ENCODE results near the gene AHRR. TPM values are rescaled to one million over a fixed set of nuclear protein-coding genes. Genes with fewer than 3 reads are reported as not detected.

AHRR gene
- total and polyA plus RNA-seq, 10 of the 15 experiments (the other 5 are each of a cell fraction or from before 2014, with no cell fraction given): 0.90 to 35.2 (median 19.2) TPM

- SMC1A ChIA-PET (ENCODE audit: uncharacterized antibody, unreplicated experiment): interaction anchor here (0.8 to 1.9 kb wide), 5 partner anchors 15 to 147 kb away, joined by 3 to 9 read pairs (median 3); no protein-coding TSS in a partner anchor
- RAD21 ChIA-PET (ENCODE audit: unreplicated experiment): interaction anchor here (0.9 to 1.2 kb wide), 2 partner anchors 10 to 102 kb away, joined by 4 read pairs; no protein-coding TSS in a partner anchor
- H2AFZ ChIP-seq (ENCODE audit: control insufficient read depth, low read depth, low read length): no peak overlapping the region
- H4K20me1 ChIP-seq (ENCODE audit: control insufficient read depth, insufficient read depth): no peaks in the 10 kb centered on the region
- H3K36me3 ChIP-seq (ENCODE audit: control insufficient read depth in 2 of 2, insufficient read depth in 2 of 2, low read length in 1 of 2): peaks cover 0 to 2% of the 10 kb centered on the region in 2 experiments; a peak in 1 of 4 replicates
- no peak for DNase-seq (ENCODE audit: low read depth, low spot score)
- peaks cover 2% of the 10 kb centered on the region; the same call in 1 of the 3 replicates for H3K9me3 ChIP-seq (replicated peaks; ENCODE audit: control insufficient read depth, insufficient read depth, low read length)
- peaks cover 80% of the 10 kb centered on the region for H3K79me2 ChIP-seq (ENCODE audit: control insufficient read depth, insufficient read depth, low read length)
- in situ Hi-C loops (cut with MboI) (no loop called here), intact Hi-C loops (cut with micrococcal nuclease; ENCODE audit: unreplicated experiment) (loop anchor here (2.0 kb wide), 1 partner anchor 50 kb away; no protein-coding TSS in a partner anchor)
- H3K27ac ChIP-seq (ENCODE audit: control insufficient read depth, insufficient read depth): peak overlapping the region; percentile 81
- CTCF ChIA-PET: interaction anchor here (1.0 to 1.4 kb wide), 3 partner anchors 10 to 108 kb away, joined by 3 to 7 read pairs (median 5); no protein-coding TSS in a partner anchor
- peak overlapping the region; percentile 85 for H3K9ac ChIP-seq (ENCODE audit: control insufficient read depth, insufficient read depth, low read length)
- peak overlapping the region; percentile 96 for H3K4me3 ChIP-seq
- peaks cover 14% of the 10 kb centered on the region for H3K4me1 ChIP-seq (ENCODE audit: control insufficient read depth, insufficient read depth, low read length)
- H3K4me2 ChIP-seq (ENCODE audit: control insufficient read depth, insufficient read depth): peak overlapping the region; percentile 73
- no peak for FAIRE-seq
- BruUV-seq (replicated peaks): TSS peak; percentile 77
- H3K27me3 ChIP-seq (replicated peaks in 1 of 2; ENCODE audit: control insufficient read depth in 2 of 2, insufficient read depth in 2 of 2, low read length in 1 of 2): no peaks in the 10 kb centered on the region
- 88% methylated on average over 30 of the region's 30 CpGs for WGBS (ENCODE audit: insufficient coverage, insufficient replicate concordance, low lambda C conversion rate, missing lambda C conversion rate)
- peak; percentile 12 for ATAC-seq
- POLR2A ChIA-PET: interaction anchor here (0.9 to 1.4 kb wide), 3 partner anchors 16 to 83 kb away, joined by 3 to 6 read pairs (median 3); no protein-coding TSS in a partner anchor
- TF ChIP-seq NRF1 (conservative IDR thresholded peaks at IDR 0.05; ENCODE audit: low read depth, low read length) (no peak), BCL3 (IDR thresholded peaks at IDR 0.05; ENCODE audit: borderline replicate concordance, insufficient read depth, low read depth, low read length, poor library complexity, severe bottlenecking) (no peak), IKZF1 (conservative IDR thresholded peaks at IDR 0.05) (peak; percentile 55), POLR2A (IDR thresholded peaks at IDR 0.05; ENCODE audit: low read depth, low read length) (peak; percentile 6; the same call in 1 of the 2 replicates), ZNF622 (IDR thresholded peaks at IDR 0.05) (no peak), NBN (IDR thresholded peaks at IDR 0.05) (0 out of 2 replicates have a peak, but pooled peaks have one; percentile 23), ZNF207 (IDR thresholded peaks at IDR 0.05; ENCODE audit: borderline replicate concordance) (no peak), ZNF217 (IDR thresholded peaks at IDR 0.05) (no peak), PKNOX1 (IDR thresholded peaks at IDR 0.05) (no peak), ZNF274 (IDR thresholded peaks at IDR 0.05; ENCODE audit: insufficient read depth, insufficient read length) (no peak), TARDBP (IDR thresholded peaks at IDR 0.05; ENCODE audit: borderline replicate concordance) (no peak), CBX5 (IDR thresholded peaks at IDR 0.05; ENCODE audit: low read depth) (no peak), IRF4 (IDR thresholded peaks at IDR 0.05; ENCODE audit: low read depth, low read length) (no peak), SIN3A (IDR thresholded peaks at IDR 0.05; ENCODE audit: low read depth, low read length) (no peak), PAX5 (IDR thresholded peaks at IDR 0.05; ENCODE audit: borderline replicate concordance, low read depth, low read length) (no peak), IKZF2 (IDR thresholded peaks at IDR 0.05) (peak in 1 of 2 experiments; percentile 52; a peak in 1 of 4 replicates), PBX3 (IDR thresholded peaks at IDR 0.05; ENCODE audit: insufficient replicate concordance, low read depth, low read length) (no peak)
- TF ChIP-seq, protein P1, sequence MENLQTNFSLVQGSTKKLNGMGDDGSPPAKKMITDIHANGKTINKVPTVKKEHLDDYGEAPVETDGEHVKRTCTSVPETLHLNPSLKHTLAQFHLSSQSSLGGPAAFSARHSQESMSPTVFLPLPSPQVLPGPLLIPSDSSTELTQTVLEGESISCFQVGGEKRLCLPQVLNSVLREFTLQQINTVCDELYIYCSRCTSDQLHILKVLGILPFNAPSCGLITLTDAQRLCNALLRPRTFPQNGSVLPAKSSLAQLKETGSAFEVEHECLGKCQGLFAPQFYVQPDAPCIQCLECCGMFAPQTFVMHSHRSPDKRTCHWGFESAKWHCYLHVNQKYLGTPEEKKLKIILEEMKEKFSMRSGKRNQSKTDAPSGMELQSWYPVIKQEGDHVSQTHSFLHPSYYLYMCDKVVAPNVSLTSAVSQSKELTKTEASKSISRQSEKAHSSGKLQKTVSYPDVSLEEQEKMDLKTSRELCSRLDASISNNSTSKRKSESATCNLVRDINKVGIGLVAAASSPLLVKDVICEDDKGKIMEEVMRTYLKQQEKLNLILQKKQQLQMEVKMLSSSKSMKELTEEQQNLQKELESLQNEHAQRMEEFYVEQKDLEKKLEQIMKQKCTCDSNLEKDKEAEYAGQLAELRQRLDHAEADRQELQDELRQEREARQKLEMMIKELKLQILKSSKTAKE (IDR thresholded peaks at IDR 0.05; ENCODE audit: low read depth, poor library complexity, severe bottlenecking): no peak
These were observed 1.7 kb downstream of the AHRR start for GRCh38 chr5:322942-323879.

Measured in GM12878 (cell line).